IPS-18c (cell line): ENCODE data around the gene SRC.

Experiments used
- H3K4me3 ChIP-seq: 2 replicates; pipeline ENCODE4 v1.7.0; 2013; ENCODE audit warnings: low read depth, mild to moderate bottlenecking, low read length, moderate library complexity; ENCODE audit not compliant: insufficient read depth
- H3K9me3 ChIP-seq: one replicate; pipeline ENCODE4 v1.6.1; 2013; ENCODE audit warnings: mild to moderate bottlenecking, low read length, moderate library complexity; ENCODE audit not compliant: control insufficient read depth, insufficient read depth

SRC gene

DNA sequence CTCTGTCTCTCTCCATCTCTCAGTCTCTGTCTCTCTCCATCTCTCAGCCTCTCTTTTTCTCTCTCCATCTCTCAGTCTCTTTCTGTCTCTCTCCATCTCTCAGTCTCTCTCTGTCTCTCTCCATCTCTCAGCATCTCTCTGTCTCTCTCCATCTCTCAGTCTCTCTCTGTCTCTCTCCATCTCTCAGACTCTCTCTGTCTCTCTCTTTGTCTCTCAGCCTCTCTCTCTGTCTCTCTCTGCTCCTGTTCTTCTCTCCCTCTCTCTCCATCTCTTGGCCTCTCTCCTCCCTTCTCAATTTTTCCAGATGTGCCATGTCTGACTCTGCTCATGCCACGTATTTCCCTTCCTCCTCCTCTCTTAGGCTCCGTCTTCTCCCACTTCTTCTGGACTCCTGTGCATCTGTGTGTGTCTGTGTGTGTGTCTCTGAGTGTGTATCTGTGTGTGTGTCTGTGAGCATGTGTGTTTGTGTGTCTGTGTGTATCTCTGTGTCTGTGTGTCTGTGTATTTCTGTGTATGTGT, 72.7 kb downstream of the SRC start:
- Histone ChIP-seq H3K9me3 (no peaks in the 10 kb centered on the region), H3K4me3 (no peak overlapping the region)

DNA sequence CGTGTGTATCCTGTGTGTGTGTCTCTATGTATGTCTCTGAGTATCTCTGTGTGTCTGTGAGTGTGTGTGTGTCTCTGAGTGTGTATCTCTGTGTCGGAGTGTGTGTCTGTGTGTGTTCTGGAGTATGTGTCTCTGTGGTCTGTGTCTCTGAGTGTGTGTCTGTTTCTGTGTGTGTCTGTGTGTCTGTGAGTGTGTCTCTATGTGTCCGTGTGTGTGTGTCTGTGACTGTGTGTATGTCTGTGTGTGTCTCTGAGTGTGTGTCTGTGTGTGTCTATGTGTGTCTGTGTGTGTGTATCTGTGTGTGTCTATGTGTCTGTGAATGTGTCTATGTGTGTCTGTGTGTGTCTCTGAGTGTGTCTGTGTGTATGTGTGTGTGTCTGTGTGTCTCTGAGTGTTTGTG, 73.4 kb downstream of the SRC start:
- H3K9me3 ChIP-seq: no peaks in the 10 kb centered on the region

DNA sequence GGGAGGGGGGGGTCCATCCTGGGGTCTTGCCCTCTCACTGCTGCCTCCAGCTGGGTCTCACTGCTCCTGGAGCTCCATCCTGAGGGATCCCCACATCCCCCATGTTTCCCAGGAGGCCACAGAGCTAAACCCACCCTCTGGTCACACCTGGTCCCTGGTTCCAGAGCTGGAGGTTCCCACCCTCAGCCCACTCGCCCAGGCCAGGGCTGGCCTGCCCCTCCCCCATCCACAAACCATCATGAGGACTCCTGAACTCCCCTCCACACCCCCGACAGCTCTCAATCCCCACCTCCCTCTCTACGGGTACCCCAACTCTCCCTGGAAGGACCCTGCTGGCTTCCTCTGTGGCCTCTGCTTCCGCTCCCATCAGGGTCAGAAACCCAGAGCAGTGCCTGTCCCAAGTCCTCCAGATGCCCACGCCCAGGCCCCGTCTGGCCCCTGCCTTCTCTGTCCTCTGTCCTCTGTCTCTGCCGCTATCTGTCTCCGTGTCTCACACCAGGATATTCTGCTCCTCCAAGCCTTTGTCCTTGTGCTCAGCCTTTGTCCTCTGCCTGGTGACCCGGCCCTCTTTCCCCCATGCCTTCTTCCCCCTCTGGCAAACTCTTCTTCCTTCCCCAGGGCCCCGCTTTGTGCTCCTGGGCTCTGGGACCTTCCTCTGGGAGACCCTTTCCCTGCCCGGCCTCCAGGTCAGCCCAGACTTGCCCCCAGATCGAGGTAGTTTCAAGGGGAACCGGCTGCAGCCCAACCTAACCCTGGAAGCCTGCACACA, 74.0 kb downstream of the SRC start:
- H3K9me3 ChIP-seq: no peaks in the 10 kb centered on the region
- H3K4me3 ChIP-seq: no peak overlapping the region

More for the DNA sequence above, 73.4 kb downstream of the SRC start:
- no peak overlapping the region for H3K4me3 ChIP-seq

DNA sequence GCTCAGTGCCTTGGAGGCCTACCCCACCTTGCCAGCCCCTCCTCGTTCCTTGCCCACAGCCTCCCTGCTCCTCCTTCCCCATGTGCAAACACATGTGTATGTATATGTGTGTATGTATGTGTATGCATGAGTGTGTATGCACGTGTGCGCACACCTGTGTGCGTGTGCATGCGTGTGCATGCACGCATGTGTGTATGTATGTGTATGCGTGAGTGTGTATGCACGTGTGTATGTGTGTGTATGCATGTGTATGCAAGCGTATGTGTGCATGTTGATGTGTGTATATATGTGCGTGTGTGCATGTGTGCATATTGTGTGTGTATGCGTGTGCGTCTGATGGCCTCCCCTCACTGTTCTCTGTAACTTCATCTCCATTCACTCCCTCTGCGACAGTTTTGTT, 74.7 kb downstream of the SRC start:
- H3K4me3 ChIP-seq: no peak overlapping the region

DNA sequence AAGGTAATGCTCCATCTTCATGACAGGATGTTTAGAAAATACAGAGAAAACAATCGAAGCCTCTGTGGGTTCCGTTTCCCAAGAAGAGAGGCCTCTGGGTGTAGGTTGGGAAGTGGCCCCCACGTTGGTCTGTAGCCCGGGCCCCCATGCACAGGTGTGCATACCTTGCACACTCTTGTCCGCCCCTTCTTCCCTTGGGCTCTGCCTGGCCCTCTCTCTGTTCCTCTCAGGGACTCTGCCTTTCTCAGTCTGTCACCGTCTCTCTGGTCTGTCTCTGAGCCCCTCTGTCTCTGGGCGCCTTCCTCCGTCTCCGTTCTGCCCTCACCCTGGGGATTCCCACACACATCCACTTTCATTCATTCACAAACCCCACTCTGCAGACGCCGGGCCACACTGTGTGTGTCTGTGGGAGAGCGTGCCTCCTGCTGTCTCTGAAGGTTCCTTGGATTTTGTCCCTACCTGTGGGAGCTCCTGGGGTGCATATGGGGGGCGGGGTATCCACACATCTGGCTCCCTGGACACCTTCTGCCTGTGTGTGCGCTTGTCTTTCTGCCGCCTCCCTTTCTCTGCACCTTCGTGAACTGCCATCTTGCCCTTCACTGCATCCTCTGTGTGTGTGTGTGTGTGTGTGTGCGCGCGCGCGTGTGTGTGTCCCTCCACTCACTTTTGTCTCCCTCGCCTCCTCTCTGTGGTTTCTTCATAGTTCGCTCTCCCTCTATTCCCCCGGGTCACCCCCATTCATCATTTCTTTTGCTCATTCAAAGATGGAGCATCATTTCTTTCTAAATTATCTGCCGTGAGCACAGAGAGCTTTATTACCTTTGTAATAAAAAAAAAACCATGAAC, 75.3 kb downstream of the SRC start:
- no peaks in the 10 kb centered on the region for H3K9me3 ChIP-seq
- no peak overlapping the region for H3K4me3 ChIP-seq

More for the DNA sequence above, 74.7 kb downstream of the SRC start:
- no peaks in the 10 kb centered on the region for H3K9me3 ChIP-seq

DNA sequence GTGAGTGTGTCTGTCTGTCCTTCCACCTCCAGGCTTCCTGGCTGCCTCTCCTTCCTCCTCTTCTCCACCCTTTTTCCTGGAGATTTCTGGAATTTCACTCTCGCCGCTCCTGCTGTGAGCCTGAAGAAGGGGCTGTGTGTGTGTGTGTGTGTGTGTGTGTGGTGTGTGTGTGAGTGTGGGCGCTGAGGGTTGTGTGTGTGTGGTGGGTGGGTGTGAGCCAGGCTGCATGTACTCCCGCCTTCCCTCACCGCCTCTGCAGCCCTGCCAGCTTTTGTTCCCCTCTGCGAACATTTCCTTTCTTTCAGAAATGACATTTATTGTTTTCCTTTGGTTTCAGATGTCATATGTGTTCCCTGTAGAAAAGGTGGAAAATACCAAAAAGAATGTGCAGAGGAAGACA, 76.0 kb downstream of the SRC start:
- H3K4me3 ChIP-seq: no peak overlapping the region

DNA sequence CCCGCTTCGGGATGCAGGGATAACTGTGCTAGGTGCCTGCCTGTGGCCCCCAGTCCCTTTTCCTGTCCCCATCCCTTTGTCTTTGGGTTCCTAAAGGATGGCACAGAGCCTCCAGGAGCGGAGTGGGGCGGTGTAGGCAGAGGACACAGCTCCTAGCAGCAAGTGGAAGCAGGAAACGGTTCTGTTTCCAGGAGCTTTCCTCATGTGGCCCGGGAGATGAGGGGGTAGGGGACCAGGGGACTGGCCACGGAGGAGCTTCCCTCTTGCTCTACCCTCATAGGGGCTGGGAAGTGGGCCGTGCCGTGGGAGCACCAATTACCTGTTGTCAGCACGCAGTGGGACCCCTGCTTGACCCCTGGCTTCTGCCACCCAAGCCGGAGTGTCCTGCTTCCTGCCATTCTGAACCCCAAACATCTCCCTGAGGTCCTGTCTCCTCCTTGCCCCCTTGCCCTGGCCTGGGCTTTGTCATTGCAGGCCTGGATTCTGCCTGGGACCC, 76.9 kb downstream of the SRC start:
- Histone ChIP-seq H3K9me3 (no peaks in the 10 kb centered on the region), H3K4me3 (no peak overlapping the region)

More for the DNA sequence above, 76.0 kb downstream of the SRC start:
- H3K9me3 ChIP-seq: no peaks in the 10 kb centered on the region

DNA sequence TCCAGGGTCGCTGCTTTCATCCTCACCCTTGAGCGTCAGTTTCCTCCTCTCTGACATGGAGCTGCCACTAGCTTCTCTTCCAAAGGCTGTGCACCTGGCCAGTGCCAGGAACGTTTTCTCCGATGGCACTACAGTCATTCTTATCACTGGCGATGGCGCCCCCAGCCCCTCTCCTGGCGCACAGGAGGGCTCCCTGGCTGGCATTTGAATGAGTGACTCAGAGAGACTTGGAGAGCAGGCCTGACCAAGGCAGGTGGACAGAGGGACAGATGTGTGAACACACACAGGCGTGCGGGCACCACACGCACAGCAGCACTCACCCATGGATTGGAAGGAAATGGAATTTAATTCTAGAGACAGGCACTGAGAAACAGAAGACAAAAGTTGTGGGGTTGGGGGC, 77.6 kb downstream of the SRC start:
- no peak overlapping the region for H3K4me3 ChIP-seq
- H3K9me3 ChIP-seq: no peaks in the 10 kb centered on the region

DNA sequence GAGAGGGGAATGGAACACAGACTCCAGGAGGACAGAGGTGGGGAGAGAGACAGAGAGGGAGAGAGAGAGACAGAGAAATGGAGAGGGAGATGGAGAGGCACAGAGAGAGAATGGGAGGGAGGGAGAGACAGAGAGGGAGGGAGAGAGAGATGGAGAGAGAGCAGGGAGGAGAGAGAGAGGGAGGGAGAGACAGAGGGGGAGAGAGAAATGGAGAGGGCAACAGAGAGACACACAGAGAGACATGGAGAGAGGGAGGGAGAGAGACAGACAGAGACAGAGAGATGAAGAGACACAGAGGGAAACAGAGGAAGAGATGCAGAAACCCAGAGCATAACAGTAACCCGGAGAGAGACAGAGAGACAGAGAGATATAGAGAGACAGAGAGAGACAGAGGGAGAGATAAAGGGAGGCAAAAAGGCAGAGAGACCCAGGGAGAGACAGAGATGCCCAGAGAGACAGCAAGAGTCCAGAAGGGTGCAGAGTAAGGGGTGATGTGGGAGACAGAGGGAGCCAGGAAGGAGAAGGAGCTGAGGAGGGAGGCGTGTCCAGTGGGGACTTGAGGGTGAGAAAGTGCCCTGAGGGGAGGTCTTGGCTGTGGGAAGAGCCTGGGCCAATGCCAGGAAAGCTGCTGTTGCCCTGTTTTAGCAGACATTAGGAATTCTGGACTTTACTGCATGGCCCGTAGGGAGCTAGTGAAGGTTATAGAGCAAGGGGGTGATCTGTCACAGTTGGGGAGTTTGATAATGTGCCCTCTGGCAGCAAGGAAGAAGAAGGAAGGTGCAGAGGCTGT, 78.3 kb downstream of the SRC start:
- Histone ChIP-seq H3K4me3 (no peak overlapping the region), H3K9me3 (no peaks in the 10 kb centered on the region)

DNA sequence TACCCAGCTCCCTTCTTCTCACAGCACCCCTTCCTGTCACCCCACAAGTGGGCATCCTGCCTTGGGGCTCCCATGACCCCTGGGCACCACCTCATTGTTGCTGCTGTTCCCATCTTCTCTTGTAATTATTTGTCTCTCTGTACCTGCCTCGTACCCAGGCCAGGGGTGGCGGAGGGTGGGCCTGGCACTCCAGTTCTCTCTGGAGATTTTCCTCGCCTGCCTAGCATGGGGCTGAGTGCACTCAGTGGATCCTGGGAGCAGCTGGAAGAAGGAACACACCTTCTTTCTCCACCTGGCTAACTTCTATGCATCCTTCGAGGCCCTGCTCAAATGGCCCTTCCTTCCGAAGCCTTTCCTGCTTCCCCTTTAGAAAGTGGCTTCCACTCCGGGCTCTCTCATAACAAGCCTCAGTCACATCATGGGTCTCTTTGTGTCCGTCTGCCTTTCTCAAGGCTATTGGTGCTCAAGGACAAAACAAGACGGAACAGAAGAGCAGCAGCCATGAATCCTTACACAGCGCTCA, 79.2 kb downstream of the SRC start:
- Histone ChIP-seq H3K4me3 (no peak overlapping the region), H3K9me3 (no peaks in the 10 kb centered on the region)

DNA sequence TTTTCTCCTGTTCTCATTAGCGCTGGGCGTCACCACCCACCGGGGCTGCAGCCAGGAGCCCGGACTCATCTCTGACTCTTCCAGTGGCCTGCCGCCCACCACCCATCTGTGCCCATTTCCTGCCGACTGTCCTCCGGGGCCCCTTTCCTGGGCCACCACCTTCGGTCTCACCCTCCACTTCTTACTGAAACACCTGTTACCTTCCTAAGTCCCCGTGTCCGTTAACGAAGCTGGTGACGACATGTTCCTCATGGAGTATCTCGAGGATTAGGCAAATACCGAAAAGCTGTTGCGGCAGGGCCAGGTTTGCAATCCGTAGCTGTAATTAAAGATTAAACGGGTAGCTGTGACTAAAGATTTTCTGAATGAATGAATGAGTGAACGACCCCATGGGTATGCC, 80.2 kb downstream of the SRC start:
- no peaks in the 10 kb centered on the region for H3K9me3 ChIP-seq
- H3K4me3 ChIP-seq: no peak overlapping the region

DNA sequence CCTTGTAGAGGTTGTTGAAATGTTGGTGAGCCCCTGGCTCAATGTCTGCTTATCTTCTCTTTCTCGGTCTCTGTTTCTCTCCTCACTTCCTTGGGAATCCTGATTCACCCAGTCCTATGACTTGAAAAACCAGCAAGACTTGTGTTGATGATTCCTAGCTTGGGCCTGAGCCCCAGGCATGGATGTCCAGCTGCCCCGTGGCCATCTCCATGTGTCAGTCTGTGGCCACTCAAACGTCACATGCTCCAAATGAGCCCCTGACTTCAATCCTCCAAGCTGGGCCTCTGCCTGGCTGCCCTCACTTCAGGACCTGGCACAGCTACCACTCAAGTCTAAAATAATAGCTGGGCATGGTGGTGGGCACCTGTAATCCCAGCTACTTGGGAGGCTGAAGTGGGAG, 81.0 kb downstream of the SRC start:
- Histone ChIP-seq H3K4me3 (no peak overlapping the region), H3K9me3 (no peaks in the 10 kb centered on the region)

DNA sequence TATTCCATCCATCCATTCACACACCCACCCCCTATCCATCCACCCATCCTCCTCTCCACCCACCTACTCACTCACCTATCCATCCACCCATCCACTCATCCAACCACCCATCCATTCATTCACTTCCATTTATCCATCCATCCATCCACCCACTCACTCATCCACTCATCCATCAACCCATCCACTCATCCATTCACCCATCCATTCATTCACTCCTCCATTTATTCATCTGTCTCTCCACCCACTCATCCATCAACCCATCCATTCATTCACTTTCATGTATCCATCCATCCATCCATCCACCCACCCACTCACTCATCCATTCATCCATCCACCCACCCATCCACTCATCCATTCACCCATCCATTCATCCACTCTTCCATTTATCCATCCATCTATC, 84.1 kb downstream of the SRC start:
- H3K9me3 ChIP-seq: no peaks in the 10 kb centered on the region
- H3K4me3 ChIP-seq: no peak overlapping the region

DNA sequence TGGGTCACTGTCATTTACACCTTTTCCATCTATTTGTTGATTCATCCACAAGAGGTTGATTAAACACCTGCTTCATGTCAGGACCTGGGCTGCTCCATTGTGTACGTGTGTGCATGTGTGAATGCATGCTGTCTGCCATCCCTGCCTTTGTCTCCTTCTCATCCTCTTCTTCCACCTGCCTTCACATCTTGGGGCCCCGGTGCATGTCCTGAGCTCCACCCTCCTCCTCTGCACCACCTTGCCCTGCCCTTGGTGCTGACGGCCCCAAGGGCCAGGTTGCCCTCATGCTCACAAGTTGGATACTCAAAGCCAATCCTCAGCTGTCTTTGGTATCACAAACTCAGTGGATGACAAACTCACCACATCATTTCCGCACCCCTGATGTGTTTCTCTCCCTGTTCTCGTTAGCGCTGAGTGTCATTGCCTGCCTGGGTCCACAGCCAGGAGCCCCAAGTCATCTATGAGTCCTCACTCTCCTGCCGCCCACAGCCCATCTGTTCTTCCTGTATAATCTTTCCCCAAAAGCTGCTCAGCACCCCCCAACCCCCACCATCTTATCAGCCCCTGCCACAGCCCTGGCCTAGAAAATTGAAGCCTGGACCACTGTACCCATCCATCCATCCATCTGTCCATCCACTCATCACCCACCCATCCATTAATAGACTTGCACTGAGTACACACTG, 85.0 kb downstream of the SRC start:
- no peaks in the 10 kb centered on the region for H3K9me3 ChIP-seq
- no peak overlapping the region for H3K4me3 ChIP-seq

DNA sequence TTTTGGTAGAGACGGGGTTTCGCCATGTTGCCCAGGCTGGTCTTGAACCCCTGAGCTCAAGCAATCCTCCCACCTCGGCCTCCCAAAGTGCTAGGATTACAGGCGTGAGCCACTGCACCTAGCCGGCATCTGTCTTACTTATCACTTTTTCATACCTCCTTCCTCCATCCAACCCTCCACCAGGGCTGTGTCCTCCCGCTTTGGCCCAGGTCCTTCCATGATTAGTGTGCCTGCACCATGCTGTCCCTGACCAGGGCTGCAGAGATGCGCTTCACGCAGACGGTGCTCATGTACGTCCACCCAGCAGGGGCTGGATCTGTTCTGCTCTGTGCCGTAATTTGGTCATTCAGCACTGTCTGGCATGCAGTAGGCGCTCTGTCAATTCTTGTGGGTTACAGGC, 85.8 kb downstream of the SRC start:
- Histone ChIP-seq H3K4me3 (no peak overlapping the region), H3K9me3 (no peaks in the 10 kb centered on the region)

DNA sequence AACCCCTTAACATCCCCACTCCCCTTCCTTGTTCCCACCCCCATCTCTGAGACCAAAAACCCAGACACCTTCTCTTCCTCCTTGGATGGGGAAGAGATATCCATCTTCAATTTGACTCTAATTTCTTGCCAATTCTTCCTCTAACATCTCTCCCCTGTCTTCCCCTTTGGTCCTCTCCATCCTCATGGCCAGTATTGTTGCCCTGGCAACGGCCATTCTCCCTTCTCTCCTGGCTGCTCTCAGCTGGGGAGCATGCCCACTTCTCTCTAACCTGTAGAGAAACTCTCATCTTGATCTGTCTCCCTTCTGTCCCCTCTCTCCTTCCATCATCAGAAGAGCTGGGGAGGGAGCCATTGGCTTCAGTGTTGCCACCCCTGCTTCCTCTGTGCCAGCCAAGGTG, 86.7 kb downstream of the SRC start:
- H3K4me3 ChIP-seq: no peak overlapping the region
- H3K9me3 ChIP-seq: no peaks in the 10 kb centered on the region

DNA sequence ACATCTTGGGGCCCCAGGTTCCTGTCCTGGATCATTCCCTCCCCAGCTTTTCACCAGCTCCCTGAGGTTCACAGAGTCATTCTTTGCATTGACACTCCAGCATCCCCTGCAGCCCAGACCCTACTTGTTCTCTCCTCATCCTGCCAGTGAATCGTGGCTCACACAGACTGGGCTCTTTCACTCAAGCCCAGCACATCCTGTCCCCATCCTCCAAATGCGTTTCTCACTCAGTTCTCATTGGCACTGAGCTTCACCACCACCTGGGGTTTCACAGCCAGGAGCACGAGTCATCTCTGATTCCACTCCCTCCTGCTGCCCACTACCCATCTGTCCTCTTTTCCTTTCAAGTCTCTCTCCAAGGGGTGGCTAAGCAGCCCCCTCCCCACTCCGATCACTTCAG, 89.7 kb downstream of the SRC start:
- H3K4me3 ChIP-seq: no peak overlapping the region

More for the DNA sequence above, 89.7 kb downstream of the SRC start:
- no peaks in the 10 kb centered on the region for H3K9me3 ChIP-seq
